Measurements from ENCODE around the gene ZCCHC24.

The ZCCHC24 gene

DNA sequence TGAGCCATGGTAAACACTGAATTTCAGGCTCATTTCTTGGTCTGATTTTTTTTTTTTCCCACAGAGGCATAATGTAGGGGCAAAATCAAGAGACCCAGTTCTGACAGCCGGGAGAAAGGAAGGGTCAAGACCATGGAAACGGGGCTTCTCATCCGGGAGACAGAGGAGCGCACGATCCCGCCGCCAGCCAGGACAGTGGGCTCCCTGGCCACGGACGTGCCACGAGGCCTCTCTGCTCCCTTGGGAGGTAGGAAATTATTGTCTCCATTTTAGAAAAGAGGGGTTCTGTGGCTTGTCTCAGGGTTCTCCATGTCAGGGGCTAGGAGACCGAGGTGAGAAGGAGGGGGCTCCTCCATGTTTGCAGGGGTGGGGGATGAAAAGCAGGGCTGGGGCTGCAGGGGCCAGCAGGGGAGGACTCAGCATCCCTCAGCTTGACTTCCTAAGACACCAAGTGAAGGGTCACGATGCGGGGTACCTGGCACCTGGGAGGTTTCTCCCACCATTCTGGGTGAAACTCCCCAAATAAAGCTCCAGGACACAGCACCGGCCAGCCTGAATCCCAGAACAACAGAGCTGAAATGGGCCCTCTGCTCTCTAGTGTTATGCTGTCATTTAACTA is 60.5 kb downstream of the ZCCHC24 start:
- TF ChIP-seq, protein P1, sequence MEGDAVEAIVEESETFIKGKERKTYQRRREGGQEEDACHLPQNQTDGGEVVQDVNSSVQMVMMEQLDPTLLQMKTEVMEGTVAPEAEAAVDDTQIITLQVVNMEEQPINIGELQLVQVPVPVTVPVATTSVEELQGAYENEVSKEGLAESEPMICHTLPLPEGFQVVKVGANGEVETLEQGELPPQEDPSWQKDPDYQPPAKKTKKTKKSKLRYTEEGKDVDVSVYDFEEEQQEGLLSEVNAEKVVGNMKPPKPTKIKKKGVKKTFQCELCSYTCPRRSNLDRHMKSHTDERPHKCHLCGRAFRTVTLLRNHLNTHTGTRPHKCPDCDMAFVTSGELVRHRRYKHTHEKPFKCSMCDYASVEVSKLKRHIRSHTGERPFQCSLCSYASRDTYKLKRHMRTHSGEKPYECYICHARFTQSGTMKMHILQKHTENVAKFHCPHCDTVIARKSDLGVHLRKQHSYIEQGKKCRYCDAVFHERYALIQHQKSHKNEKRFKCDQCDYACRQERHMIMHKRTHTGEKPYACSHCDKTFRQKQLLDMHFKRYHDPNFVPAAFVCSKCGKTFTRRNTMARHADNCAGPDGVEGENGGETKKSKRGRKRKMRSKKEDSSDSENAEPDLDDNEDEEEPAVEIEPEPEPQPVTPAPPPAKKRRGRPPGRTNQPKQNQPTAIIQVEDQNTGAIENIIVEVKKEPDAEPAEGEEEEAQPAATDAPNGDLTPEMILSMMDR (IDR thresholded peaks at IDR 0.05; ENCODE audit: low read depth, low read length, missing control alignments) = no peak
- DNase-seq (ENCODE audit: low read depth) = no peak
- H3K4me3 ChIP-seq (ENCODE audit: low read depth, low read length) = no peak overlapping the region

DNA sequence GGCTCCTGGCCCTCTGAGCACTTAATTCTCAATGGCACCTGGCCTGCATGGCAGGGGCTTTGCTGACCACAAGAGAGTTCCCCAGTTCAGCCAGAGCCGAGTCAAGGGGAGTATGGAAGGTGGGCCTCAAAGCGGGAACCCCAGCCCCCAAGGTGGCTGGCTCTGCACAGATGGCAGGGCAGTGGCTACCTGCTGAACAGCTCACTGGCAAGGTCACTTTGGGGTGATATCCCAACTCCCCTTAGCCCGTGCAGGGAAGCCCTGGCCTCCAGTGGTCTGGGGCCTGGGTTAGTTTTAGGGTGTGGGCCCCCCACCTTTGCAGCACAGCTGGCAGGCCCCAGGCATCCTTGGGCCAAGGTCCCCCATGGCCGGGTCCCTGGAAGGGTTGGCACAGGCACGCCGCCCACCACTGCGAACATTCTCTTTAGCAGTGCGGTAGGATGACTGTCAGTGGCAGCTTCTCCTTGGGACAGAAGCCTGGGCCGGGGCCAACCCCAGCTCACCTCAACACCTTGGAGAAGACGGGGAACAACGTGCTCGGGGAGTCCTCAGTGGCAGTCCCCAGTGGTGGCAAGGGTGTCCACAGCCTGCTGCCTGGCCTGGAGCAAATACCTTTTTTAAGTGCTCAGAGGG is 61.3 kb downstream of the ZCCHC24 start:
- H3K4me3 ChIP-seq (ENCODE audit: low read depth, low read length) = no peak overlapping the region
- TF ChIP-seq, protein P1 (IDR thresholded peaks at IDR 0.05; ENCODE audit: low read depth, low read length, missing control alignments) = no peak
- DNase-seq (ENCODE audit: low read depth) = no peak

DNA sequence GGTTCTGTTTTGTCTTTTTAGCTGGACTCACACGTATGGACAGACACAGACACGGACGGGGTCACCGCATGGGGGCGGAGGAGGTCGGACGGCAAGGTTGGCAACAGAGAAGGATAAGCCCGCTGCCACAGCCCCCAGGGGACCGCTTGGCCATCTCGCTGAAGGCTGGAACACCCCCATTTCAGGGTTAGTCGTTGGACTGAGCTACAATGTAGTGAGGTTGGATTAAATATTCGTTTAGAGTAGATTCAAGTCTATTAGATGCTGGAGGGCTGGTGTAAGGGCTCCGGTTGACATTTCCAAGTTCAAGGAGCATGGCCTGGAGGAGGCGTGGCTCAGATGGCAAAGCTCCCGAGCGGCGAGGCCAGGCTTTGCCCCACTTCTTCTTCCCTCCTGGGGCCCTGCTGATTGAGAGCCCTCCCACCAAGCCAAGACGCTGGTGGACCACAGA is 62.9 kb downstream of the ZCCHC24 start:
- TF ChIP-seq, protein P1 (IDR thresholded peaks at IDR 0.05; ENCODE audit: low read depth, low read length, missing control alignments) = no peak
- DNase-seq (ENCODE audit: low read depth) = no peak

DNA sequence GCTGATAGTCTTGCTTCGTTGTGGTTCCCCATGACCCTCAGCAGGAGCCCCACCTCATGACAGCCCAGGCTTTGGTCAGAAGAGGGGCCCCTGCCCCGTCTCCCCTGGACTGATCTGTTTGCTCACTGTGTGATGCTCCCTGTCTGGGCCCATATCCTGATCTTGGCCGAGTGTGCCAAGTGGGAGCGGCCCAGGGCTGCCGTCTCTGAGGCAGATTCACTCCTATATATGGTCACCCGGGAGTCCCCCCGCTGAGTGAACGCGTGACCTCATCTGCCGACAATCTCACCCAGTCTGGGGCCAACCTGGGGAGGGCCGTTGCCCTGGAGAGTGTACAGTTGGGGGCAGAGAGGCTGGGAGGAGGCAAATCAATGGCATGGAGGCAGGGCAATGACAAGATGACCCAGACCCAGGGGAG is 63.6 kb downstream of the ZCCHC24 start:
- TF ChIP-seq, protein P1 (IDR thresholded peaks at IDR 0.05; ENCODE audit: low read depth, low read length, missing control alignments) = no peak
- no peak overlapping the region for H3K4me3 ChIP-seq (ENCODE audit: low read depth, low read length)
- no peak for DNase-seq (ENCODE audit: low read depth)

More for the DNA sequence above, 62.9 kb downstream of the ZCCHC24 start:
- H3K4me3 ChIP-seq (ENCODE audit: low read depth, low read length) = no peak overlapping the region

DNA sequence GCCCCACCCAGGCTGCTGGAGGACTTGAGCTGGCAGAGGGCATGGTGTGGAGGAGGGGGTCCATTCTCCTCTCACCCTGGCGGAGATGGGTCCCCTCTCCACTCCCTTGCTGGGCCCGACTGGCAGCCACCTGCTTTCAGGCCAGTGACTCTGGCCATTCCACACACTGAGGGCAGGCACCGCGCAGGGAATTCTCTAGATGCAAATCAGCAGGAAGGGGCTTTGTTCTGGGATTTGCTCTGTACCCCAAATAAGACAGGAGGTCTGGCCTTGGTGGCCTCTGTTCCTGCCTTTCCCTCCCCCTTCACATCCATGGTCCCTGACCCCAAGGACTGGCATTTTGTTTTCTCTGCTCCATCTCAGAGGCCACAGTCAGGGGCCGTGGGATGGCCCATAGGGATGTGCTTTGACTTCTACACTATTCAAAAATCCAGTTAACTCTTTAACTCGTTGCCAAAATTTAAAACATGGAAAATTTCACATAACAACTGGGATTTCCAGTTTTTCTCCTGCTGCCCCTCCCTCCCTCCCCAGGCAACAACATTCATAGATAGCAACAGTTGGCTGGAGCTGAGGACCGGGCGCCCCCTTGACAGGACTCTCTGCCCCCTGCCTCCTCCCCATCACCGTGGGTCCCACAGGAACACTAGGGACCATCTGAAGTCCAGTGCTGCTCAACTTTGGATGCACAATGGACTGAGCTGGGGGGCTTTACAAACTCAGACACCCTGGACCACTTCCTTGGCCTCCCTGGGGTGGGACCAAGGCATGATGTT is 64.3 kb downstream of the ZCCHC24 start:
- TF ChIP-seq, protein P1 (IDR thresholded peaks at IDR 0.05; ENCODE audit: low read depth, low read length, missing control alignments) = no peak
- H3K4me3 ChIP-seq (ENCODE audit: low read depth, low read length) = no peak overlapping the region
- DNase-seq (ENCODE audit: low read depth) = no peak

DNA sequence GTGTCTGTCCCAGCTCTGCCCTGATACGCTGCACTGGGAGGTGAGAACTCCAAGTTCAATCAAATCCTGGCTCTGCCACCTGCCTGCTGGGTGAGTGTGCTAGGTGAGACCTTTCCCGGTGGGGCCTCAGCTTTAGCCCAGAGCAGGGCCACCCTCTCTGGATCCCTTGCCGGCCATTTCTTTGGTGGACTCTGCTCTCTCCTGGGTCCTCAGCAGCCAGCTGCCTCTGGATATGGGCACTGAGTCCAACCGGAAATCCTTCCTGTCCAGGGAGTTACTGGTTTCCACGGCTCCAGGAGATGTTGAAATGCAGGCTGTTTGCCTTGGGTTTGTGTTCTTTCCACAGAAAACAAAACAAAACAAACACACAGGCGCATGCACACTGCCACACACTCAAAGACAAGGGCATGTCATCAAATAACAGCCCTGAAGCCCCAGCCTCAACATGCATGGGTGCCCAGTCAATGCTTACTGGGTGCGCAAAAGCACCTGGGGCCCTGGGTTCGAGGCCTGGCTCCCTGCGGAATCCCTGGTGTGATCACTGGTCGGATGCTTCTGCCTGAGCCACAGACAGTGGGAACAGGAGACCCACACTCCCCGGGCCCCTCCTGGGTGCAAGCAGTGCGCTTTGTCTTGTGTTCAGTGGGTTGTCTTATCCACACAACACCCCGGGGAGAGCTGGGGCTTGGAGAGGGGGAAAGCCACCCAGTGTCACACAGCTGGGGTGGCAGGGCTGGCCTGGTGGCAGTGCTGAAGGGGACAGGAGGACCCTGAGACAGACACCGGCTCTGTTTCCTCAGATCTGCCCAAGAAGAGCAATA is 65.1 kb downstream of the ZCCHC24 start:
- TF ChIP-seq, protein P1 (IDR thresholded peaks at IDR 0.05; ENCODE audit: low read depth, low read length, missing control alignments) = no peak
- H3K4me3 ChIP-seq (ENCODE audit: low read depth, low read length) = no peak overlapping the region
- no peak for DNase-seq (ENCODE audit: low read depth)
